Tibial nerve (tissue), 4 donors: Measurements from ENCODE around the gene TPD52L1.

ENCODE experiments used
- EP300 ChIP-seq, 2 donors: sonication (generic); formaldehyde crosslinking; IDR thresholded peaks; one replicate each; pipeline ENCODE4 v1.6.1; 2017; ENCODE audit warnings: antibody characterized with exemption in 2 of 2, mild to moderate bottlenecking in 1 of 2
- POLR2A ChIP-seq, 2 donors: fragments of 450-650 bp; IDR thresholded peaks; one replicate each; pipeline ENCODE4 v1.6.1; 2017; ENCODE audit warnings: antibody characterized with exemption in 2 of 2, mild to moderate bottlenecking in 2 of 2, moderate library complexity in 2 of 2
- TF ChIP-seq, protein P1 (sequence below), 5 experiments: fragments of 200-600 bp in 3 of 5; fragments of 450-650 bp in 2 of 5; sonication (generic) in 3 of 5; IDR thresholded peaks; one replicate each; pipeline ENCODE4 v1.5.1; 2016 to 2019; ENCODE audit warnings: antibody characterized with exemption in 5 of 5, mild to moderate bottlenecking in 3 of 5, moderate library complexity in 2 of 5

DNA sequence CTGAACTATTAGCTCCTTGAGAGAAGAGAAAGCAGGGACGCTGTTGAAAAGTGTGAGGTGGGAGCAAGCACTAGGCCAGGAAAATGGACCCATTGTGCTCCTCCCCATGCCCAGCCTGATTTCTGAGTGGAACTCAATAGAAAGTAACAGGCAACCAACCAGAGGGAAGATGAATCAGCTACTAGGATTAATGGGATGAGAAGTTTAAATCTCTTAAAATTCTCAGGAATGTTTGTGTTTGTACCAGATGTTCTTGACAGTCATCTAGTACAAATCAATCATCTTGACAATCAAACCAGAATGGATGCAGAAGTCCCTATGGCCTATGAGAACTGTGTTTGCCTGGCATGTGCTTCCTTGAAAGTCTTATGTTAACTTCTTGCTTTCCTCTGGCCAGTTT is 99.3 kb downstream of the TPD52L1 start:
- TF ChIP-seq, protein P1, sequence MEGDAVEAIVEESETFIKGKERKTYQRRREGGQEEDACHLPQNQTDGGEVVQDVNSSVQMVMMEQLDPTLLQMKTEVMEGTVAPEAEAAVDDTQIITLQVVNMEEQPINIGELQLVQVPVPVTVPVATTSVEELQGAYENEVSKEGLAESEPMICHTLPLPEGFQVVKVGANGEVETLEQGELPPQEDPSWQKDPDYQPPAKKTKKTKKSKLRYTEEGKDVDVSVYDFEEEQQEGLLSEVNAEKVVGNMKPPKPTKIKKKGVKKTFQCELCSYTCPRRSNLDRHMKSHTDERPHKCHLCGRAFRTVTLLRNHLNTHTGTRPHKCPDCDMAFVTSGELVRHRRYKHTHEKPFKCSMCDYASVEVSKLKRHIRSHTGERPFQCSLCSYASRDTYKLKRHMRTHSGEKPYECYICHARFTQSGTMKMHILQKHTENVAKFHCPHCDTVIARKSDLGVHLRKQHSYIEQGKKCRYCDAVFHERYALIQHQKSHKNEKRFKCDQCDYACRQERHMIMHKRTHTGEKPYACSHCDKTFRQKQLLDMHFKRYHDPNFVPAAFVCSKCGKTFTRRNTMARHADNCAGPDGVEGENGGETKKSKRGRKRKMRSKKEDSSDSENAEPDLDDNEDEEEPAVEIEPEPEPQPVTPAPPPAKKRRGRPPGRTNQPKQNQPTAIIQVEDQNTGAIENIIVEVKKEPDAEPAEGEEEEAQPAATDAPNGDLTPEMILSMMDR (IDR thresholded peaks at IDR 0.05) = no peak
- TF ChIP-seq POLR2A (IDR thresholded peaks at IDR 0.05) (no peak), EP300 (IDR thresholded peaks at IDR 0.05) (no peak)
